AG20443 (cell line): ENCODE data around the gene THNSL1.

Experiments used
- DNase-seq: peaks from one replicate; pipeline ENCODE4 v3.0.0; 2012; ENCODE audit warnings: low spot score, mixed read lengths

THNSL1 gene

GRCh38 chr10:25057886-25058285 lies 41.5 kb downstream of the THNSL1 start:
- DNase-seq: no peak

- DNase-seq: peak; percentile 91
Observed at GRCh38 chr10:25059990-25060389, 43.6 kb downstream of the THNSL1 start.

GRCh38 chr10:25061125-25061524 lies 44.7 kb downstream of the THNSL1 start:
- no peak for DNase-seq

GRCh38 chr10:25061711-25062449 lies 45.5 kb downstream of the THNSL1 start:
- DNase-seq: no peak

GRCh38 chr10:25063157-25063556 lies 46.7 kb downstream of the THNSL1 start:
- DNase-seq: no peak

- DNase-seq: no peak
Observed at GRCh38 chr10:25063644-25064043, 47.2 kb downstream of the THNSL1 start.

- no peak for DNase-seq
Observed at GRCh38 chr10:25064401-25064800, 48.0 kb downstream of the THNSL1 start.

GRCh38 chr10:25065761-25066476 lies 49.5 kb downstream of the THNSL1 start:
- no peak for DNase-seq

GRCh38 chr10:25068152-25069058 lies 52.0 kb downstream of the THNSL1 start:
- peak; percentile 59 for DNase-seq

- DNase-seq: no peak
Observed at GRCh38 chr10:25071227-25071626, 54.8 kb downstream of the THNSL1 start.

- no peak for DNase-seq
Observed at GRCh38 chr10:25072786-25073185, 56.4 kb downstream of the THNSL1 start.

- no peak for DNase-seq
Observed at GRCh38 chr10:25075825-25076224, 59.4 kb downstream of the THNSL1 start.
